GM12865 (cell line): Measurements from ENCODE around the gene SSH2.
A peak's percentile ranks its signal among the peaks of the same experiment; 100 is the strongest.

Experiments
- DNase-seq: peaks from one replicate; pipeline ENCODE4 v3.0.0; 2010; ENCODE audit warnings: low read depth
- H3K4me3 ChIP-seq: 2 replicates; pipeline ENCODE4 v1.5.1; 2011; ENCODE audit warnings: mild to moderate bottlenecking, low read depth, low read length, control low read depth
- TF ChIP-seq, protein P1 (sequence below): IDR thresholded peaks from 2 replicates; pipeline ENCODE4 v1.5.1; 2011; ENCODE audit warnings: low read length, control low read depth, low read depth, inconsistent platforms; ENCODE audit not compliant: insufficient read depth; ENCODE audit errors: missing control alignments

The SSH2 gene

DNA sequence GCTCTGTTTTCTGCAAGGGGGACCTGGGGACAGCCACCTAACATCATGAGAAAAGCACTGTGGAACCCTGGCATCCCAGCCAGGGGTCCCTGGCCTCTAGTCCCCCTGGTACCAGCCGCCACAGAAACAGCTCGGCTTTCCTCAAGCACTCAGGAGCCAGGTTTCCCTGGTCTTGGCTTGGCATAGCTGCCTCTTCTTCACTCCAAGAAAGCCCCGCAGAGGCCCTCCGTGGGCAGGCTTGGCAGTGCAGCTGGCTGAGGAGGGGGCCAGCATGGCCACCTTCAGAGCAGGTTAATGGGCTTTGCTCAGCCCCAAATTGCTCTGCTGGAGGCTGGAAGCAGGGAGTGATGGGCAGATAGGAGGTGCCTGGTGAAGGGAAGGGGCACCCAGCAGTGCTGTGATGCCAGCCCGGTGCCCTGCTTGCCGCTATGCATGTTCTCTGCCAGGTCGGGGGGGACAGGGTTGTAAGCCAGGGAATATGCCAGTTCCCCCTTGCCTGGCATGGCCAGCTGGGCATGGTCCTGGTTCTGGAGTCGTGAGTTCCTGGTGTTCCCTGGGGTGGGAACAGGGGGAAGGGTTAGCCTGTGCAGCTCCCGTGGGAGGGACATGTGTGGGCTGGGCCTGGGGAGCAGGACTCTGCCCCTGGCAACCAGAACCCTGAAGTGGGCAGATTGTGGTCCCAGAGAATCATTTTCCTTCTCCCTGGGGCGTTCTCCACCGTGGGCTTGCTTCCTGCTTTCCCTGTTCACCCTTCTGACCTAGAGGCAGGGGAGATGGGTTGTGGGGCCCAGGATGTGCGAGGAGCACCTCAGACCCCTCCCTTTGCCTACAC lies 333.9 kb downstream of the SSH2 start:
- TF ChIP-seq, protein P1, sequence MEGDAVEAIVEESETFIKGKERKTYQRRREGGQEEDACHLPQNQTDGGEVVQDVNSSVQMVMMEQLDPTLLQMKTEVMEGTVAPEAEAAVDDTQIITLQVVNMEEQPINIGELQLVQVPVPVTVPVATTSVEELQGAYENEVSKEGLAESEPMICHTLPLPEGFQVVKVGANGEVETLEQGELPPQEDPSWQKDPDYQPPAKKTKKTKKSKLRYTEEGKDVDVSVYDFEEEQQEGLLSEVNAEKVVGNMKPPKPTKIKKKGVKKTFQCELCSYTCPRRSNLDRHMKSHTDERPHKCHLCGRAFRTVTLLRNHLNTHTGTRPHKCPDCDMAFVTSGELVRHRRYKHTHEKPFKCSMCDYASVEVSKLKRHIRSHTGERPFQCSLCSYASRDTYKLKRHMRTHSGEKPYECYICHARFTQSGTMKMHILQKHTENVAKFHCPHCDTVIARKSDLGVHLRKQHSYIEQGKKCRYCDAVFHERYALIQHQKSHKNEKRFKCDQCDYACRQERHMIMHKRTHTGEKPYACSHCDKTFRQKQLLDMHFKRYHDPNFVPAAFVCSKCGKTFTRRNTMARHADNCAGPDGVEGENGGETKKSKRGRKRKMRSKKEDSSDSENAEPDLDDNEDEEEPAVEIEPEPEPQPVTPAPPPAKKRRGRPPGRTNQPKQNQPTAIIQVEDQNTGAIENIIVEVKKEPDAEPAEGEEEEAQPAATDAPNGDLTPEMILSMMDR = no peak
- H3K4me3 ChIP-seq = no peak overlapping the region

DNA sequence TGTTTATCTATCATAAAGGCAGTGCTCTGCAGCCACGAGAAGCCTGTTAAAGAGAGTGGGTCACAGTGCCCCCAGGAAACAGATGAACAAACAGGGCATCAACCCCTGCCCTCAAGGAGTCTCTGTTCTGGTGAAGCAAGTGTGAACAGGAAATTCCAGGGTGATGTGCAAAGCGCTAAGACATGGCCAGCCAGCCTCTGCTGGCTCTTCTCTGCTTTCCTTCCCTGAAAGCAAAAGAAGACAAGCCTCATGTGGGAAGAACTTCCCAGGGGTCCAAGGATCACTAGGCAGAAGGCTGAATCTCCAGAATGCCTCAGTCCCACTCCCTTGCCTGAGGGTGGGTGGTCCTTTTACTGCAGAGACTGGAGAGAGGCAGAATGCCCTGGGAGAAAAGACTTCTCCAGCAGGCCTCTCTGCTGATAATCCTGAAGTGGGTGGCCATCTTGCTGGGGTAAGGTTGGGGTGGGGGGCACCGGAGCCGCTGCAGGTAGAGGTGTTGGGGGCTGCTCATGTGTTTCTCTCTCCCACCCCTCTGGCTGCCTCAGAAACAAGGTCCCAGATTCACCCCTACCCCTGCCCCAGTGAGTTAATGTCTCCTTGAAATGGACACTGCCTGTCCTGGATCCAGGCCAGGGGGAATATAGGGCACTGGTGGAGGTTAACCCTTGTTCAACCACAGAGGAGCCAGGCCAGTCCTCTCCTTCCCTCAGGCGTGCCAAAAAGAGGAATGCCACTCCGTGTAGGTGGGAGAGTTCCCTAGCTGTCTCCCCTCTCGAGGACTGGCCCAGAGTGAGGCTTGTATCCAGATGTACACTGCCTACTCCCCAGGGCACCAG lies 334.7 kb downstream of the SSH2 start:
- no peak for DNase-seq
- H3K4me3 ChIP-seq = no peak overlapping the region
- TF ChIP-seq, protein P1 = no peak

More for the DNA sequence above, 333.9 kb downstream of the SSH2 start:
- DNase-seq = no peak

DNA sequence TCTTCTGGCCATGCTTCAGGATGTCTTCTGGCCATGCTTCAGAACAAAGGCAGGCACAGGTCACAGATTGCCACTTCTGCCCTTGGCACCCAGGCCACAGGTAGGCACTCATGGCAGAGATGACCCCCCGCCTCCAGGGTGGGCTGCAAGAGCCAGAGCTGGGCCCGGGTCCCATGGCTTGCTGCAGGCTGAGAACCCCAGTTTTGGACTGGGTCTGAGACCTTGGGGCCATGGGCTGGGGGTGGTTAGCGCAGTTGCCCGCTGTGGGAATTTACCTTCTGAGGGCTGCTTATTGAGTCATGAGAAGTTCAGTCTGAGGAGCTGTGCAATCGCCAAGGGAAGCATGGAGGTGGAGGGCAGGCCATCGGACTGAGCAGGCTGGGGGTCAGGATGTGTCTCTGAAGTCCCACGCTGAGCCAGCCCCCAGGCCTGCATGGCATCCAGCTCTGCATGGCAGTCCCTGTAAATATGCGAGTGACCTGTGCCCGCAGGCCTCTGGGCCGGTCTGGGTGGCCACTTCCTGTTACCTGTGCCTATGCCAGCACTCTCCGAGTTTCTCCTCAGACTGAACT lies 335.4 kb downstream of the SSH2 start:
- H3K4me3 ChIP-seq = no peak overlapping the region
- TF ChIP-seq, protein P1 = no peak
- no peak for DNase-seq

DNA sequence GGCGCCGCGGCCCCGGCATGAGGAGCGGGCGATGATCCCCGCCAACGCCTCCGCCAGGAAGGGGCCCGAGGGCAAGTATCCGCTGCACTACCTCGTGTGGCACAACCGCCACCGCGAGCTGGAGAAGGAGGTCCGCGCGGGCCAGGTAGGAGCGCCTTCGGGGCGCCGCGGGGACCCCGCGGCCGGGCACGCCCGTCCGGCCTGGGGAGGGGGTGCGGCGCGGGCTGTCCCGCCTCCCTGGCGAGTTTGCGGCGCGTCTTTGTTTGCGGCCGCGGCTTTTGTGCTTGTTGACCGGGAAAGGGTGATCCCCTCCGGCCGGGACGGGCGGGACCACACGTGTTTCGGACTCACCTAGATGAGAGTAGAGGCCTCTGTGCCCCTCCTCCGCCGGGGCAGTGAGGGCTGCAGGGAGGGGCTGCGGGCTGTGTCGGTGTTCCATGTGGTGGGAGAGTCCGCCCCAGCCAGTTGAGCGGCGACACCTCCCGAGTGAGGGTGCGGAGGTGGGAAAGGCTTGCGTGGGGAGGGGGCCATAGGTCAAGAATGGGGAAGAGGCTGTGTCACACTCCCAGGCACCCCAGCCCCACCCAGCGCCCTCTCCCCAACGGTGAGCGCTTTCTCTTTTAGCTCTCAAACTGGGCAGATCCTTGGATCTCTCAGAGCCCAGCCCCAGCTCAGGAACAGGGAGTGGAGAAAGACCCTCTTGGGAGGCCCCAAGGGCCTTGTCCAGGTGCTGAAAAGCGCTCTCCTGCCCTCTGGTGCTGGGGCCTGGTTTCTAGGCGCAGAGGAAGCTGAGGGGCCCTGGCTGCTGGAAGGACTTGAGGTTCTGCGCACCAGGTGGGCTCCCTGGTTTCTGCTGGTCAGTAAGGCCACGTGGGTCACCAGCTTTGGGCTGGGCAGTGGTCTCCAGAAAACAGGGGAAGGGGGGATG lies 336.2 kb downstream of the SSH2 start:
- no peak for DNase-seq
- TF ChIP-seq, protein P1 = peak; percentile 25
- H3K4me3 ChIP-seq = peak overlapping the region; percentile 40

DNA sequence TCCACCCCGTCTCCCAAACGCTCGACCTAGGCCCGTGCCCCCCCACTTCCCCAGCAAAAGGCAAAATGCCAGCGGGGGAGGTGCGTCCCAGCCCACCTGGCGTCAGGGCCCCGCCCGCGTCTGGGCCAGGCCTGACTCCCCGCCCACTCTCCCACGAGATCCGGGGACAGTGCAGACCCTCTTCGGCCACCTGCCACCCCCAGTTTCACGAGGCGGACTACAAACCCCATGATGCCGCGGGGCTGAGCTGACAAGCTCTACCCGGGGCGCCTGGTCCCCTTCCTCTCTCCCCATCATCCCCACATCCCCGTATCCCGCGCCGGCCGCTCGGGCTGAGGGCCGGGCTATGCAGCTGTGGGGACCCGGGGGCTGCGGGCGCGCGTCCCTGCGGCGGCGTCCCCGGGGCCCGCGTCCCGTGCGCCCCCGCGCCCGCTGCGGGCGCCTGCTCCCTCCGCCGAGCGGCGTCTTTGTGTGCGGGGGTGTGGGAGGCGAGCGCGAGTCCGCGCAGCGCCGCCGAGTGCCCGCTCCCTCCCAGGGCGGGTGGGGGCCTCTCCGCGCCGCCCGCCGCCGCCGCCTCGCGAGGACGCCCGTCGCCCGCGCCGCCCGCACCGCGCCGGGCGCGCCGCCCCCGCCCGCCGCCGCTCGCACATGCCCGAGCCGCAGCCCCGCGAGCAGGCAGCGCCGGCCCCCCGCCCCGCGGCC lies 337.0 kb downstream of the SSH2 start, which contains the start of gene ANKRD13B:
Gene ANKRD13B, plus strand, starts transcription at position 283 of the 702 bp plus-strand sequence. CDS start 490 bp downstream, outside the sequence.
- H3K4me3 ChIP-seq = peak within 1 kb of the TSS; percentile 44
- peak; percentile 55 for DNase-seq
- TF ChIP-seq, protein P1 = no peak
